Parathyroid adenoma (tissue), 2 donors: ENCODE results near the gene EFCAB11.

Experiments
- H2AFZ ChIP-seq: fragments of 300-600 bp; sonication (generic); one replicate; pipeline ENCODE4 v1.7.0; 2017; ENCODE audit warnings: antibody characterized with exemption, mild to moderate bottlenecking
- H3K27ac ChIP-seq: fragments of 300-600 bp; sonication (generic); one replicate; pipeline ENCODE4 v1.7.0; 2017
- H3K27me3 ChIP-seq: fragments of 300-600 bp; sonication (generic); one replicate; pipeline ENCODE4 v1.7.0; 2017; ENCODE audit warnings: low read length; ENCODE audit not compliant: control insufficient read depth, insufficient read depth
- H3K36me3 ChIP-seq: fragments of 300-600 bp; sonication (generic); one replicate; pipeline ENCODE4 v1.7.0; 2017; ENCODE audit warnings: low read length; ENCODE audit not compliant: control insufficient read depth, insufficient read depth
- H3K4me1 ChIP-seq: fragments of 300-600 bp; sonication (generic); one replicate; pipeline ENCODE4 v1.7.0; 2017; ENCODE audit warnings: control low read depth
- H3K4me2 ChIP-seq: fragments of 300-600 bp; sonication (generic); one replicate; pipeline ENCODE4 v1.7.0; 2017; ENCODE audit warnings: low read length
- H3K4me3 ChIP-seq: fragments of 300-600 bp; sonication (generic); one replicate; pipeline ENCODE4 v1.7.0; 2017; ENCODE audit warnings: low read depth, low read length
- H3K79me2 ChIP-seq: fragments of 300-600 bp; sonication (generic); one replicate; pipeline ENCODE4 v1.7.0; 2017; ENCODE audit warnings: control low read depth
- H3K9ac ChIP-seq: fragments of 300-600 bp; sonication (generic); one replicate; pipeline ENCODE4 v1.7.0; 2017; ENCODE audit warnings: mild to moderate bottlenecking
- H3K9me3 ChIP-seq: fragments of 300-600 bp; sonication (generic); one replicate; pipeline ENCODE4 v1.7.0; 2017; ENCODE audit warnings: low read length; ENCODE audit not compliant: control insufficient read depth
- TF ChIP-seq, protein P1 (sequence below): fragments of 300-600 bp; sonication (generic); IDR thresholded peaks from one replicate; pipeline ENCODE4 v1.7.0; 2017; ENCODE audit warnings: antibody characterized with exemption, mild to moderate bottlenecking
- donor health status: primary hyperparathyroidism.

EFCAB11 gene

DNA sequence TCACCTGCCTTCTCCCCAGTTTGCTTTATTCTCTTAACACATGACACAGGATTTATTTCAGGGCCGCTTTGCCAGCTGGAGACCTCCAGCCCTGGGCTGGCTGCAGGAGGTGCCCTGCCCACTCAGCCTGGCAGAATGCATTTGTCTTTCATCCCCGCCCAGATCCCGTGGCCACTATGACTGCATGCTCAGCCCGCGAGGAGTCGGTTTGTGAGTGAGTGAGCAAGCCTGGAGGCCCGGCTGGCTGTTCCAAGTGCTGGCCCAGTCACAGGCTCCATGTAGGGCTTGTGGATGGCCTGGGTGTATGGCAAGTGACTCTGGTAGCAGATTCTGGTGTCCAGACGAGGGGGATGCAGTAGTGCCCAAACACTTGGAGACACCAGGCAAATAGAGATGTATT is 3.3 kb upstream of the EFCAB11 start:
- Histone ChIP-seq H3K36me3 (no peaks in the 10 kb centered on the region), H2AFZ (no peak overlapping the region), H3K4me1 (peaks cover 13% of the 10 kb centered on the region), H3K4me3 (no peak overlapping the region), H3K4me2 (no peak overlapping the region), H3K27me3 (no peaks in the 10 kb centered on the region), H3K9me3 (no peaks in the 10 kb centered on the region), H3K9ac (no peak overlapping the region), H3K79me2 (no peaks in the 10 kb centered on the region), H3K27ac (no peak overlapping the region)
- TF ChIP-seq, protein P1, sequence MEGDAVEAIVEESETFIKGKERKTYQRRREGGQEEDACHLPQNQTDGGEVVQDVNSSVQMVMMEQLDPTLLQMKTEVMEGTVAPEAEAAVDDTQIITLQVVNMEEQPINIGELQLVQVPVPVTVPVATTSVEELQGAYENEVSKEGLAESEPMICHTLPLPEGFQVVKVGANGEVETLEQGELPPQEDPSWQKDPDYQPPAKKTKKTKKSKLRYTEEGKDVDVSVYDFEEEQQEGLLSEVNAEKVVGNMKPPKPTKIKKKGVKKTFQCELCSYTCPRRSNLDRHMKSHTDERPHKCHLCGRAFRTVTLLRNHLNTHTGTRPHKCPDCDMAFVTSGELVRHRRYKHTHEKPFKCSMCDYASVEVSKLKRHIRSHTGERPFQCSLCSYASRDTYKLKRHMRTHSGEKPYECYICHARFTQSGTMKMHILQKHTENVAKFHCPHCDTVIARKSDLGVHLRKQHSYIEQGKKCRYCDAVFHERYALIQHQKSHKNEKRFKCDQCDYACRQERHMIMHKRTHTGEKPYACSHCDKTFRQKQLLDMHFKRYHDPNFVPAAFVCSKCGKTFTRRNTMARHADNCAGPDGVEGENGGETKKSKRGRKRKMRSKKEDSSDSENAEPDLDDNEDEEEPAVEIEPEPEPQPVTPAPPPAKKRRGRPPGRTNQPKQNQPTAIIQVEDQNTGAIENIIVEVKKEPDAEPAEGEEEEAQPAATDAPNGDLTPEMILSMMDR = no peak

DNA sequence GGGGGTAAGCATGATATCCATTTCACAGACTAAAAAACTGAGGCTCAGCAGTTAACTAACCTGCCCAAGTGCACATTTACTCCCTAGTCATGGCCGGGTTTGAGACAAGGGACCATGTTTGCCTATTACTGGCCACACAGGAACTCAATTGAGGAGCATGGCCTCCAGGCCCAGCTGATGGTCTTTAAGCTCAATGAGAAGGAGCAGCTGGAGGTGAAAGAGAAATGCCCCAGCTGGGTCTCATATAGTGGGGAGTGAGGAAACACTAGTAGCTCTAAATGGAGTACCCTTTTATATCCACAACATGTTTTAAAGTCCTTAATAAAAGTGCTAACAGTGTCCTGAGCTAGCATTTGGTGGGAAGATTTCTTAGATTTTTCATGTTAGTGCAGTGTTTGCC is 2.8 kb upstream of the EFCAB11 start:
- Histone ChIP-seq H3K9me3 (no peaks in the 10 kb centered on the region), H3K27ac (no peak overlapping the region), H3K79me2 (no peaks in the 10 kb centered on the region), H3K4me2 (no peak overlapping the region), H2AFZ (no peak overlapping the region), H3K9ac (no peak overlapping the region), H3K36me3 (no peaks in the 10 kb centered on the region), H3K4me3 (no peak overlapping the region), H3K27me3 (no peaks in the 10 kb centered on the region), H3K4me1 (peaks cover 13% of the 10 kb centered on the region)
- TF ChIP-seq, protein P1 = no peak

DNA sequence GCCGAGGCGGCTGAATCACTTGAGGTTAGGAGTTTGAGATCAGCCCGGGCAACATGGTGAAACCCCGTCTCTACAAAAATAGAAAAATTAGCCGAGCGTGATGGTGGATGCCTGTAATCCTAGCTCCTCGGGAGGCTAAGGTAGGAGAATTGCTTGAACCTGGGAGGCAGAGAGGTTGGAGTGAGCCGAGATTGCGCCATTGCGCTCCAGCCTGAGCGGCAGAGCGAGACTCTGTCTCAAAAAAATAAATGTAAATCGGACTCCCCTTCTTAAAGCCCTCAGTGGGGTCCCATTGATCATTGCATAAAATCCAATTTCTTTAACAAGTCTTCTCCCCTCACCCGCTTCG is 2.1 kb upstream of the EFCAB11 start:
- Histone ChIP-seq H3K4me2 (peak overlapping the region; percentile 93), H3K9me3 (no peaks in the 10 kb centered on the region), H3K4me1 (peaks cover 13% of the 10 kb centered on the region), H3K27ac (peak overlapping the region; percentile 76), H3K27me3 (no peaks in the 10 kb centered on the region), H3K9ac (no peak overlapping the region), H2AFZ (peak overlapping the region; percentile 74), H3K79me2 (no peaks in the 10 kb centered on the region), H3K36me3 (no peaks in the 10 kb centered on the region), H3K4me3 (peak overlapping the region; percentile 90)
- TF ChIP-seq, protein P1 = no peak

DNA sequence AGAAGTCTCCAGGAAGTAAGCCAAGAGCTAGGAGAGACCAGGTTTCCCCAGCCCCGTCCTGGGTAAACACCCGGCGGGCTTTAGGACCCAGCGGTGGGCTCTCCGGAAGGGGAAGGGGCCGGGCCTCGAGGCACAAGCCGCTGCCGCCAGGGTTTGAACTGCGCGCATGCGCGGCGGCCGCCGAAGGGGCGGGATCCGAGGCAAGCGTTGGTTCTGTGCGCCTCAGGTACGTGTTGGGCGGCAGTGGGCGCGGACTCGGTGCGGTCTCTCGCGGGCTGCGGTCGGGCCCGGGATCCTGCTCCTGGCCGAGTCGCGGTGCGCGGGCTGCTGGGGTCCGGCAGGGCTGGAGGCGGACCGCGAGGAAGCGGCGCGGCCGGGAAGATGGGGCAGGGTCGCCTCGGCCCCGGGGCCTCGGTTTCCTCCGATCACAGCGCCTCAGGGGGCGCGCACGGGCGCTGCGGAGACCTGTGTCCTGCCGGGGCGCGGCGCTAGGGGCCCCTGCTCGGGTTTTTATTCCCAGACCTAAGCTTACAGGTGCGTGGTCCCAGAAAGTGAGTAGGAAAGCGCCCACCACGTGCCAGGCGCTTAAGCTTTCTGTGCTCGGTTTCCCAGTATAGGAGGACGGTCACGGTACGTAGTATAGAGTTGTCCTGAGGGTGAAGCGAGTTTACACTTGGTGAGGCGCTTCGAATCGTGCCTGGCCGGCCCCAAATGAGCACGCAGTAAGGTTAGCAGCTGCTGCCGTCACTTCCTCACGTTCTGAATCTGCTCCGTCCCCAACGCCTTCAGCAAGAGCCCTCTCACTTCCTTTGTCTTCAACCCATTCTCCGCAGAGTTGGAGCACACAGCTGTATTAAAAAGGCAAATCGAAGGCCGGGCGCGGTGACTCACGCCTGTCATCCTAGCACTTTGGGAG is 1.5 kb upstream of the EFCAB11 start, which contains the start of gene TDP1:
Gene TDP1 (plus strand): TSS at position 183 of the 916 bp plus-strand sequence. CDS start 7,188 bp downstream, outside the sequence.
- H3K27ac ChIP-seq = peak within 1 kb of the TSS; percentile 76
- no peaks in the 10 kb centered on the region for H3K79me2 ChIP-seq
- H3K36me3 ChIP-seq = no peaks in the 10 kb centered on the region
- no peaks in the 10 kb centered on the region for H3K9me3 ChIP-seq
- peak within 1 kb of the TSS; percentile 93 for H3K4me2 ChIP-seq
- H3K4me3 ChIP-seq = peak within 1 kb of the TSS; percentile 90
- peak within 1 kb of the TSS; percentile 74 for H2AFZ ChIP-seq
- no peak within 1 kb of the TSS for H3K9ac ChIP-seq
- H3K27me3 ChIP-seq = no peaks in the 10 kb centered on the region
- H3K4me1 ChIP-seq = peaks cover 13% of the 10 kb centered on the region
- TF ChIP-seq, protein P1 = peak; percentile 15
